Endothelial cell of umbilical vein (primary cell): ENCODE measurements around the gene TRIM10.

ENCODE experiments used
- CTCF ChIP-seq, 2 donors: IDR thresholded peaks; 1 replicate in 1 of 2; 2 replicates in 1 of 2; pipeline ENCODE4 v1.5.1; 2011; ENCODE audit warnings: low read length in 2 of 2, mild to moderate bottlenecking in 2 of 2, moderate library complexity in 2 of 2, control low read depth in 1 of 2, inconsistent platforms in 1 of 2, low read depth in 1 of 2; ENCODE audit not compliant: insufficient read depth in 1 of 2; ENCODE audit errors: extremely low read depth in 1 of 2
- EZH2 ChIP-seq: IDR thresholded peaks from 2 replicates; pipeline ENCODE4 v1.6.1; 2012; ENCODE audit warnings: borderline replicate concordance, low read depth, mild to moderate bottlenecking, moderate library complexity, low read length, inconsistent platforms; ENCODE audit not compliant: severe bottlenecking
- MAX ChIP-seq: IDR thresholded peaks from 2 replicates; pipeline ENCODE4 v1.6.1; 2011; ENCODE audit not compliant: insufficient read depth, insufficient read length
- POLR2A ChIP-seq: IDR thresholded peaks from 2 replicates; pipeline ENCODE4 v1.6.1; 2012; ENCODE audit warnings: low read depth, mild to moderate bottlenecking, control low read depth, low read length

DNA sequence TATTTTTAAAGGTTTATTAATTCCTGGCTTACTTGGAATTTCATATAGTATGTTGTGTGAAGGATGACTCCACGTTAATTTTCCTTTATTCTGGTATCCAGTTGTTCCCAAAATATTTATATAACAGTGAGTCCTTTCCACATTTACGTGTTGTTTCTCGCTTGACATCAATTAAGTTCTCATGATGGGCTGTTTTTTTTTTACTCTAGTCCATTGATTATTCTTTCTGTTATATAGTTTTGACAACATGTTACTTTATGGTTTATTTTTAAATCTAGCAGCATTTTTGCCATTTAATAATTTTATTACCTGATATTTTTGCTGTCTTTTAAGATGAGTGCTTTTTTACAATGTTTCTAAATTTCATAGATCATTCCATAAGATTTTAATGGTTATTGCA lies 18.3 kb downstream of the TRIM10 start:
- TF ChIP-seq CTCF (IDR thresholded peaks at IDR 0.05; ENCODE audit: extremely low read depth in 1 of 2, insufficient read depth in 1 of 2, low read depth in 1 of 2, low read length in 2 of 2) (no peak), POLR2A (no peak), MAX (no peak), EZH2 (no peak)
